GM12873 (cell line): ENCODE results near the gene BLTP3B.

Source experiments
- CTCF ChIP-seq: IDR thresholded peaks from 2 replicates; pipeline ENCODE4 v1.5.1; 2012; ENCODE audit warnings: low read depth, mild to moderate bottlenecking, moderate library complexity, low read length, control low read depth; ENCODE audit not compliant: insufficient read depth; ENCODE audit errors: missing control alignments

BLTP3B gene

GRCh38 chr12:100168562-100168961, 25.9 kb upstream of the BLTP3B start:
- no peak for TF ChIP-seq CTCF

DNA sequence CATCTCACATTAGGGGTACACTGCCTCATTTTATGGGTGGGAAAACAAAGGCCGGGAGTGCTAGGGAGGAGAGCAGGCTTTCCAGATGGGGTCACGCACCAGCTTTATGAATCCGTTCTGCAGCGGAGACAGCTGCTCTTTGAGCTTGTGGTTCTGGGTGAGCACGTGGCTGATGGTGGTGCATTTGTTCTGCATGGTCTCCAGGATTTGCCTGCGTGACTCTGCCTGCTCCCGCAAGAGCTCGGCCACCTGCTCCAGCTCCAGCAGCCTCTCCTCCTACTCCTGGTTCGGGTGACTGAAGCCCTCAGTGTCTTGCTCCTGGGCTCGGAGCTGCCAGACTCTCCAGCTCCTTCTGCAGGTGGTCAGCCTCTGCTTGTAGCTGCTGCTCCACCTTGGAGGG, 23.6 kb upstream of the BLTP3B start:
- no peak for TF ChIP-seq CTCF

DNA sequence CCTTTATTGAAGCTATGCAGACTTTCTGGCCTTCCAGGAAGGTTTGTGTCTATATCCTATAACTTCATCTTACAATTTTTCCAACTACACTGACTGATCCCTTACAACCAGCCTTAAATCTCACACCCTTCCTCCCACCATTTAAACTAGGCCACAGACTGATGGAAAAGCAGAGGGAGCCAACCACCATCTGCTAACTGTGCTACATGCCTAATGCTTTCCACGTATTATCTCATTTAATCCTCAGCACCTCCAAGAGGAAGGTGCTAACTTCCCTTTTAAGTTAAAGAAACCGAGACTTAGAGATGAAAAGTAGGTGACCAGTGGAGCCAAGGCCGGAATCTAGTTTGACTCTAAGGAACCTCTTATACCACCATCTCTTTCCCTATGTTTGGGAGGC, 22.7 kb upstream of the BLTP3B start:
- TF ChIP-seq CTCF: no peak

DNA sequence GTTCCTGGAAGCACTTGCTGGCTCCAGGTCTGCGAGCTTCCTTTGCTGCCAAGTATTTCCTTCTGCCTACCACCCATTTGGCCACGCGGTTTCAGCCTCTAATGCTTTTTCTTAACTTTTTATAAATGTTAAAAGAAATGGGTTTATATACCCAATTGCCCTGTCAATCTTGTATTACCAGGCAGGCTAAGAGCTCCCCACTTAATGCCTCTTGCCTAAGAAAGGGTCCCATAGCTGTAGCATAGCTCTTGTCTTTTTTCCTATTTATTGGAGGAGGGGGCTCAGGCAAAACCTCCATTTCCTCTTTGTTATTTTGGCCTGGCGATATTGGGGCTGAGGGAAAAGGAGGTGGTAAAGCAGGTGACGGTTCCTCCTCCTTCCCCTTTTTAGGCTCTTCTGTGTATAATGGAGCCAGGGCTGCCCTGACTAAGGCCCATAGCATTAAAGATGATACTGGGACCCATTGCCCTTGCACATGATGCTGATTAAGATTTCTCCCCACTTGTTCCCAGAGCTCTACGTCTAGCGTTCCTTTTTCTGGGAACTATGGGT, 21.6 kb upstream of the BLTP3B start:
- TF ChIP-seq CTCF: no peak

DNA sequence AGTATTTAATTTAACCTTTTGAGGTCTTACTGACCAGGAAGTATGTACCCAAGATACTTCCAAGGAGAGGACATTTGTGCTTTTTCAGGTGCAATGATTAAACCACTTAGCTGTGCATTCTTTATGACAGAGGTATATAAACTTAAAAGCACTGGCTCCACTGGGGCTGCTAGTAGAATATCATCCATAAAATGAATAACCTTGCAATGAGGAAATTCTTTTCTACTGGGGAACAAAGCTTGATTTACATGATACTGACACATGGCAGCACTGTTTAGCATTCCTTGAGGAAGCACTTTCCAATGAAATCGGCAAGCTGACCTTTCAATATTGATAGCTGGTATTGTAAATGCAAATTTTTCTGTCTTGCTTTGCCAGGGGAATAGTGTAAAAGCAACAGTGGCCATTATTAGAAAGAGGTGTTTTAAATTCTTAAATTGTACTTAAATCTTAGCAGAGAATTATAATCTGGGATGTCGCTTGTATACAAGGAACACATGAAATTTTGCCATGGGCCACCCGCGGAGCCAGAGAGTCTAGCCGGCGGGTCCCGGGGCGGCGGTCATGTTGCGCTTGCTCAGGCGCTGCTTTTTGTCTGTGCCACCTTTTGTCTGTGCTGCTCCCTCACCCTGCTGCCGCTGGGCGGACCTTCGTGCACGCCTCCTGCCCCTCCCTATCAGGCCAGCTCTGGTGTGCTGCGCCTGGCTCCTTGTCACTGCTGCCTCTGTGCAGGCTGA, 20.9 kb upstream of the BLTP3B start:
- TF ChIP-seq CTCF: no peak

- TF ChIP-seq CTCF: no peak
Measured at GRCh38 chr12:100159391-100160104, 16.9 kb upstream of the BLTP3B start.

- TF ChIP-seq CTCF: no peak
Measured at GRCh38 chr12:100158535-100158934, 15.9 kb upstream of the BLTP3B start.
